ENCODE measurements around the gene TULP4.

- TF ChIP-seq CTCF (conservative IDR thresholded peaks at IDR 0.05 in 1 of 2, IDR thresholded peaks at IDR 0.05 in 1 of 2; ENCODE audit: extremely low read depth in 1 of 2, insufficient read depth in 1 of 2, low read depth in 1 of 2, low read length in 2 of 2) (no peak), EZH2 (IDR thresholded peaks at IDR 0.05; ENCODE audit: borderline replicate concordance, low read length) (no peak)
These were observed 119.3 kb downstream of the TULP4 start for GRCh38 chr6:158431560-158431959.
